HL-60/S4 treated with retinoic acid at 250 ng/mL for 4 days and 3 days (cell line): ENCODE measurements around the gene THSD4.

Experiments used
- in situ Hi-C: fragments of 300-500 bp; cut with MboI; formaldehyde crosslinking; loops from 2 replicates; pipeline ENCODE4 v1.7.0; 2022; ENCODE audit warnings: low sequenced_read_pairs

THSD4 gene

DNA sequence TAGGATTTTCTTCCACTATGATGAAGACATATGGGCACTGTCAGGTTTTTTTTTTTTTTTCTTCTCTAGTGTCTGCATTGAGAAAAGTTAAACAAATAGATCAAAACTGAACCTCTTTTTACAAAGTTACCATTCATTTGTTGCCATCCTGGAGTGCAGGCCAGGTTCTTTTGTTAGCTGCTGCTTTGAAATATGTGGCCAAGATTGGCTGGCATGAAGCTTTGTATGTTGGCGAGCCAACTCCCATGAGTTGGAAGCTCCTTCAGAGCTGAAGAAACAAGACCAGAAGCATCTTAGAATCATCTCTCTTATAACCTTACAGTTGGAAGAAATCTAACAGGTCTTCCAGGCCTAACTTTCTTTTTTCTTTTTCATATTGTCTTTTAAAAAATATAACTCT, 346.5 kb downstream of the THSD4 start:
- in situ Hi-C loops = no loop called here

DNA sequence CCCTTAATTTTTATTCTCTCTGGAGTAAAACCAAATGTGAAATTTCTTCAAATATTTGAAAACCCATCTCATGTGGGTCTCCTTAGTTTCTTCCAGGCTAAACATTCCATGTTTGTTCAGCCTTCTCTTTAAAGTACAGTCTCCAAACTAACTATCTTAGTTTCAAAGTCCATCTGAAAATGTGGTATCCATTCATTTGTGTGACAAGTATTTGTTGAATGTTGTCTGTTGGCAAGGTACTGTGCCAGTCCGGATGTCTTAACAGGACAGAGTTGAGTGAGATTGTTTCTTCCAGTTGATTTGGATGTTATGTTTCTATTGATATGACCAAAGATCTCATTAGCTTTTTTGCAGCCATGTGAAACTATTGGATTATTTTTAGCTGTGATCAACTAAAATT, 347.4 kb downstream of the THSD4 start:
- in situ Hi-C loops = no loop called here

DNA sequence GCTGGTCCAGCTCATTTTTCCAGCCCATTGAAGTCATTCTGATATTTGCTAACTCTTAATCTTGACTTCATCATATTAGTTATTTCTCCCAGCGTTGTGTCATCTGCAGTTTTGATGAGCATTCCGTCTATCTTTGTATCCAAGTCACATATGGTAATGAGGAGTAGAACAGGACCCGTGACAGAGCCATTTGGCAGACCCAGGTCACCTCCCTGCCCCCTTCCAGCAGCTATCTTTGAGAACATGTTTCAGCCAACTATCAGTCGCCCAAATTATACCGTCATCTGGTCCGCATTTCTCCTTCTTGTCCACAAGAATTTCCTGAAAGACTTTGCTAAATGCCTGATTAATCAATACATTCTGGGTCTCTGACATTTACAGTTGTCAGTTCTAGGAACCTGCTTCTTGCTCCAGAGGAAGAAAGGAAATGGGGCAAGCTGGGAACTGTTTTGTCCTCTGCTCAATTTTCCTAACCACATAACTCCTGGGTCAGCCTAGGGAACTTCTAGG, 347.9 kb downstream of the THSD4 start:
- in situ Hi-C loops = no loop called here

DNA sequence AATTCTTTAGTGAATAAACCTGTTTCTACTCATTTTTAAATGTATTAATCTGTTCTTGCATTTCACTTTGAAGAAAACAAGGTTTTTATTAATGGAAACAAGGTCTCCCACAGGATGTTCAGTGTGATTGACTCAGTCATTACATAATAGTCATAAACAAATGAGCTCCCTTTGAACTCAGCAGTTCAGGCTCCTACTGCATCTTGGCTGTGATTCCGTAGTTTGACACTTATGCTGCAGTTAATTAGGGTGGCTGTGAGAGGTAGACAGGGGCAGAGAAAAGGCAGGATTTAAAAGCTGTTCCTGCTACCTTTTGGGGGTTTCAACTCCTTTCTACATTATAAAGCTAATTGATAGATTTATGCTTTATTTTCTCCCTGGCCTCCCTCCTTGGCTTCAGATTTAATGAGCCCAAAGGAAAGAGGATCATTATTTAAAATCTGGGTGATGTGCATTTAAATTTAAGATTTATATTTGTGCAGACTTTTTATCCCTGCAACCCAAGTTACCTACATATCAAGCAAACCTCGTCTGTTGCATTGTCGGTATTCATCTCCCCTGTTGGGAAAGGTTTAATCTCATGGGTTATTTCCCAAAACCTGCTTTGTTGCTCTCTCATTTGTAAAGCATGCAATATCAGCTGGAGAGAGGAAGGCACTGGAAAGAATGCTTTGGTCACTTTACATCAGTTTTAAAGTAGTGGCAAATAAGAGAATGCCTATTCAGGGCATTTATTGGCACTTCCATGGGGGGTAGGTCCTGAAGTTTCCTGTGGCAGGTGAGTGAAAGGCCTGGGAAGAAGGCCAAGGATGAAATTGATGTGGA, 350.1 kb downstream of the THSD4 start:
- in situ Hi-C loops = no loop called here

DNA sequence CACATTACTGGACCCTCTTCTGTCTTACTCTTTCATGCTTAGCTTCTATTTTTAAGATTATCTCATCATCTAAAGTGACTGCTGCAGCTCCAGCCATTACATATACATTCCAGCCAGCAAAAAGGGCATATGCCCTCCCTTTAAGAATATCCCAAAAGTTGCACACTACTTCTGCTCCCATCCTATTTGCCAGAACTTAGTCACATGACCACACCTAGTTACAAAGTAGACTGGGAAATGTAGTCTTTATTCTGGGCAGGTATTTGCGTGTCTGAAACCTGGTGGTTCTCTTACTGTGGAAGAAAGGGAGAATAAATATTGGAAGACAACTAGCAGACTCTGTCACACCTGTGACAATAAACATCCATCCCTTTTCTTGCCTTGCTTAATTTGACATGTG, 353.4 kb downstream of the THSD4 start:
- in situ Hi-C loops = no loop called here

GRCh38 chr15:71469413-71469812, 354.1 kb downstream of the THSD4 start:
- in situ Hi-C loops = no loop called here

DNA sequence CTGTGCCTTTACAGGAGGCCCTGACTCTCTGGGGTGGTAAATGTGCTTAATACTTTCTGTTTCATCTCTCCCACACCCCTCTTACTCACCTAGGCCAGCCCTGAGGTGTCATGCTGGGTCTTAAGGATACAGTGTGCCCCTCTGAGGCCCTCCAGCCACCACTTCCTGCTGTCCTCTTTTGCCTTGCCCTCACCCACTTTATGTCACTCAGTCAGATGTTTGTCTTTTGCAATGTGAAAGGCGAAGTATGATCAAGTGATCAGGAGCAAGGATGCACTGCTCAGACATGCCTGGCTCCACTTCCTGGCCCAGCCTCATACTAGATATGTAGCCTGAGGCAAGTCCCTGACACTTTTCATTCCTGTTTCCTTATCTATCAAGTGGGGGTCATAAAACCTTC, 356.1 kb downstream of the THSD4 start:
- in situ Hi-C loops = no loop called here

GRCh38 chr15:71472566-71472965, 357.3 kb downstream of the THSD4 start:
- in situ Hi-C loops = no loop called here

- in situ Hi-C loops = no loop called here
Observed at GRCh38 chr15:71473751-71474150, 358.5 kb downstream of the THSD4 start.

DNA sequence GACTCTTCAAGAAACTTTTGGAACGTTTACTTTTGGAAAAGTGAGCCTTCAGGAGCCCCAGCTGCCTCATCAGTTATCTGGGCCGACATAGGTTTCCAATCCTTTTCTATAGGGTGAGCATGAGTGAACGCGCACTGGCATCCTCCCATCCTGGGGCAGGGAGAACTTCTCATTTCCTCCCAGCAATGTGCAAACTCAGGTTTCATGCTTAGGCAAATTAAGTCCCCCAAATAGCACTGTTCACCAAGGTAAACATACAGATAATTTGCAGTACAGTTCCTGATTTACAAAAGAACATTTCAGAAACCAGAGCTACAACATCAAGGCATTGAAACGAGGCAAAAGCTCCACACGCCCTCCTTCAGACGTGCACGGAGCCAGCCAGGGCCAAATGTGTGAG, 361.6 kb downstream of the THSD4 start:
- in situ Hi-C loops = no loop called here

GRCh38 chr15:71480556-71480955, 365.3 kb downstream of the THSD4 start:
- in situ Hi-C loops = no loop called here

DNA sequence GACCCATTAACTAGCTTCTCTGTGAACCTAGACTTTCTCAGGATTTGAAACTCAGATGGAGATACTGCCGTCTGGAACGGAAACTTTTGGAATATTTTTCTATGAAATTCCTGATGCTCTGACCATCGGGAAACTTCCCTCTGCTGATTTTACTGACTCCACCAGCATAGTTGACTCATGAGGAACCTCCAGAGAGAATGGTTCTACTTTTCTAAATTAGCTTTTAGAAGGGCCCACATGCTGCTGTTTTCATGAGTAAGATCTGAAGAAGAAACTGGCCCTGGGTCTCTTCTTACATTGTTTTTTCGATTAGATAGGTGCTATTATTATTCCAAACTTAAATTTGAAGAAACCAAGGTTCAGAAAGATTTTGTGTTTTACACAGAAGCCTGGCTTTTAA, 368.8 kb downstream of the THSD4 start:
- in situ Hi-C loops = no loop called here

GRCh38 chr15:71485094-71485693, 369.9 kb downstream of the THSD4 start:
- in situ Hi-C loops = no loop called here

- in situ Hi-C loops = no loop called here
Observed at GRCh38 chr15:71489570-71489969, 374.3 kb downstream of the THSD4 start.

- in situ Hi-C loops = no loop called here
Observed at GRCh38 chr15:71493526-71493925, 378.3 kb downstream of the THSD4 start.

GRCh38 chr15:71494563-71495397, 379.5 kb downstream of the THSD4 start:
- in situ Hi-C loops = no loop called here

DNA sequence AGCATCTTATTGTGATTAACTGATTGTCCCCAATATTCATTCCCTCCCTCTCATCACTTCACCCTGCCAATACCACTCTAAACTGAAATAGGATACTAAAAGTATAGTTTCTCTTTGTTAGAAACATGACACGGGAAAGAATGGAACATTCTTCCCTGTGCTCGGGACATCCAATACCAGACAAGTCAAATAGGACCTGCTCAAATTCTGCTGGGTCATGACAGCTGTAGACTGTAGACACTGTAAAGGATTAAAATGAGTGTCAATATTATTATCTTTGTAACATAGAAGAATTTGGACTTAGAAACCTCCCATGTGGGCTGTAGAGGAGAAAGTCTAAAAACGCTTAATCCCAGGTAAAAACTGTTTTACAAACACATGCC, 380.1 kb downstream of the THSD4 start:
- in situ Hi-C loops = no loop called here

GRCh38 chr15:71496336-71496955, 381.2 kb downstream of the THSD4 start:
- in situ Hi-C loops = no loop called here

- in situ Hi-C loops = no loop called here
Observed at GRCh38 chr15:71501344-71502076, 386.2 kb downstream of the THSD4 start.

- in situ Hi-C loops = no loop called here
Observed at GRCh38 chr15:71502077-71502432, 386.8 kb downstream of the THSD4 start.

GRCh38 chr15:71505962-71506361, 390.7 kb downstream of the THSD4 start:
- in situ Hi-C loops = no loop called here
